Upper lobe of left lung (tissue), 4 donors: ENCODE results near the gene PARD6A.

Source experiments
- CTCF ChIP-seq, 6 experiments: fragments of 450-650 bp in 4 of 6; fragments of 200-600 bp in 2 of 6; sonication (generic) in 2 of 6; IDR thresholded peaks; one replicate each; pipeline ENCODE4 v1.5.1; 2016 to 2019; ENCODE audit warnings: antibody characterized with exemption in 6 of 6
- EP300 ChIP-seq, 4 donors: sonication (generic); formaldehyde crosslinking; IDR thresholded peaks; one replicate each; pipeline ENCODE4 v1.5.1; 2017; ENCODE audit warnings: antibody characterized with exemption in 4 of 4, control low read depth in 2 of 4

GRCh38 chr16:67676939-67677338 is 16.2 kb downstream of the PARD6A start:
- no peak for TF ChIP-seq EP300 (IDR thresholded peaks at IDR 0.05)
- no peak for TF ChIP-seq CTCF (IDR thresholded peaks at IDR 0.05)
